DND-41 (cell line): ENCODE results near the gene CPAMD8.

Experiments
- ATAC-seq: fragments of 200-7000 bp; cut with Tn5 transposase; 3 replicates; pipeline ENCODE4 v1.9.1; 2021; ENCODE audit warnings: low read depth; ENCODE audit not compliant: insufficient read depth
- DNase-seq: peaks from one replicate; pipeline ENCODE4 v3.0.0-alpha.2; 2020
- H2AFZ ChIP-seq: 2 replicates; pipeline ENCODE4 v1.6.0; 2012; ENCODE audit warnings: low read depth, low read length
- H3K27ac ChIP-seq: 2 replicates; pipeline ENCODE4 v1.5.1; 2012; ENCODE audit warnings: low read length, inconsistent platforms
- H3K27me3 ChIP-seq: fragments of 200-600 bp; sonication (generic); 2 replicates; pipeline ENCODE4 v1.6.0; 2012; ENCODE audit warnings: low read length, mild to moderate bottlenecking, inconsistent platforms; ENCODE audit not compliant: insufficient read depth, poor library complexity
- H3K36me3 ChIP-seq: 2 replicates; pipeline ENCODE4 v1.5.1; 2012; ENCODE audit warnings: low read length, inconsistent platforms; ENCODE audit not compliant: insufficient read depth
- H3K4me1 ChIP-seq: 2 replicates; pipeline ENCODE4 v1.5.1; 2012; ENCODE audit warnings: mild to moderate bottlenecking, low read length; ENCODE audit not compliant: insufficient read depth
- H3K4me2 ChIP-seq: 2 replicates; pipeline ENCODE4 v1.6.0; 2012; ENCODE audit warnings: mild to moderate bottlenecking, moderate library complexity, low read length, inconsistent platforms; ENCODE audit not compliant: insufficient read depth
- H3K4me3 ChIP-seq, 2 experiments: fragments of 200-600 bp in 1 of 2; shearing (Covaris generic) in 1 of 2; 2 replicates each; pipeline ENCODE4 v1.5.1; 2012 to 2016; ENCODE audit warnings: inconsistent platforms in 2 of 2, low read length in 2 of 2, mild to moderate bottlenecking in 2 of 2, low read depth in 1 of 2, moderate library complexity in 1 of 2
- H3K79me2 ChIP-seq: 2 replicates; pipeline ENCODE4 v1.6.0; 2012; ENCODE audit warnings: low read length, inconsistent platforms; ENCODE audit not compliant: insufficient read depth
- H3K9ac ChIP-seq: 2 replicates; pipeline ENCODE4 v1.6.0; 2012; ENCODE audit warnings: low read depth, mild to moderate bottlenecking, inconsistent platforms, low read length, moderate library complexity
- H3K9me3 ChIP-seq: 2 replicates; pipeline ENCODE4 v1.5.1; 2012; ENCODE audit warnings: low read length, moderate library complexity, mild to moderate bottlenecking, inconsistent platforms; ENCODE audit not compliant: insufficient read depth, severe bottlenecking
- H4K20me1 ChIP-seq: 2 replicates; pipeline ENCODE4 v1.6.0; 2012; ENCODE audit warnings: low read length; ENCODE audit not compliant: insufficient read depth
- EZH2 ChIP-seq: IDR thresholded peaks from 3 replicates; pipeline ENCODE4 v1.6.1; 2012; ENCODE audit warnings: borderline replicate concordance, low read depth, mild to moderate bottlenecking, moderate library complexity, low read length, inconsistent platforms; ENCODE audit not compliant: severe bottlenecking
- TF ChIP-seq, protein P1 (sequence below): IDR thresholded peaks from 2 replicates; pipeline ENCODE4 v1.5.1; 2012; ENCODE audit warnings: borderline replicate concordance, low read length, moderate library complexity, mild to moderate bottlenecking; ENCODE audit not compliant: poor library complexity, severe bottlenecking; ENCODE audit errors: extremely low read depth

The CPAMD8 gene

DNA sequence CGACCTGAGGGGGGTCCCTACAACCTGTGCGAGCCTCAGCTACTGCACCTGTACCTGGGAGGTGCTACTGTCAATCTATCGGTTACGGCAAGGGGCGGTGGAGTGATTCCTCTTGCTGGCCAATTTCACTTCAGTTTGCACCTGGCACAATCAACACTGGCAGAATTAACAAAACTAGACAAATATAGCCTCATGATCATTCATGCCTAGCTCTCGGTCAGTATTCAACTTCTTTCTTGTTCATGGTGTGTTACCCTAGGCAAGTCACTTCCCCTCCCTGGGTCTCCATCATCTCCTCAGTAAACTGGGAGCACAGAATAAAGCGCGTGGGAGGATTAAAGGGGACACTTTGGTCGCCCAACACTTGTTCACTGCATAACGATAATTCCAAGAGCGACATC is 48.0 kb upstream of the CPAMD8 start:
- Histone ChIP-seq H3K27me3 (no peaks in the 10 kb centered on the region), H3K9ac (peak overlapping the region; percentile 78), H3K4me2 (peak overlapping the region; percentile 94), H3K4me3 (peak overlapping the region; percentile 48 to 73), H3K4me1 (peaks cover 48% of the 10 kb centered on the region), H3K27ac (peak overlapping the region; percentile 93), H2AFZ (peak overlapping the region; percentile 83), H4K20me1 (peaks cover 72% of the 10 kb centered on the region), H3K9me3 (no peaks in the 10 kb centered on the region), H3K36me3 (peaks cover 42% of the 10 kb centered on the region), H3K79me2 (peaks cover 96% of the 10 kb centered on the region)
- TF ChIP-seq, protein P1, sequence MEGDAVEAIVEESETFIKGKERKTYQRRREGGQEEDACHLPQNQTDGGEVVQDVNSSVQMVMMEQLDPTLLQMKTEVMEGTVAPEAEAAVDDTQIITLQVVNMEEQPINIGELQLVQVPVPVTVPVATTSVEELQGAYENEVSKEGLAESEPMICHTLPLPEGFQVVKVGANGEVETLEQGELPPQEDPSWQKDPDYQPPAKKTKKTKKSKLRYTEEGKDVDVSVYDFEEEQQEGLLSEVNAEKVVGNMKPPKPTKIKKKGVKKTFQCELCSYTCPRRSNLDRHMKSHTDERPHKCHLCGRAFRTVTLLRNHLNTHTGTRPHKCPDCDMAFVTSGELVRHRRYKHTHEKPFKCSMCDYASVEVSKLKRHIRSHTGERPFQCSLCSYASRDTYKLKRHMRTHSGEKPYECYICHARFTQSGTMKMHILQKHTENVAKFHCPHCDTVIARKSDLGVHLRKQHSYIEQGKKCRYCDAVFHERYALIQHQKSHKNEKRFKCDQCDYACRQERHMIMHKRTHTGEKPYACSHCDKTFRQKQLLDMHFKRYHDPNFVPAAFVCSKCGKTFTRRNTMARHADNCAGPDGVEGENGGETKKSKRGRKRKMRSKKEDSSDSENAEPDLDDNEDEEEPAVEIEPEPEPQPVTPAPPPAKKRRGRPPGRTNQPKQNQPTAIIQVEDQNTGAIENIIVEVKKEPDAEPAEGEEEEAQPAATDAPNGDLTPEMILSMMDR: no peak
- no peak for TF ChIP-seq EZH2
- ATAC-seq (no peak), DNase-seq (no peak)

DNA sequence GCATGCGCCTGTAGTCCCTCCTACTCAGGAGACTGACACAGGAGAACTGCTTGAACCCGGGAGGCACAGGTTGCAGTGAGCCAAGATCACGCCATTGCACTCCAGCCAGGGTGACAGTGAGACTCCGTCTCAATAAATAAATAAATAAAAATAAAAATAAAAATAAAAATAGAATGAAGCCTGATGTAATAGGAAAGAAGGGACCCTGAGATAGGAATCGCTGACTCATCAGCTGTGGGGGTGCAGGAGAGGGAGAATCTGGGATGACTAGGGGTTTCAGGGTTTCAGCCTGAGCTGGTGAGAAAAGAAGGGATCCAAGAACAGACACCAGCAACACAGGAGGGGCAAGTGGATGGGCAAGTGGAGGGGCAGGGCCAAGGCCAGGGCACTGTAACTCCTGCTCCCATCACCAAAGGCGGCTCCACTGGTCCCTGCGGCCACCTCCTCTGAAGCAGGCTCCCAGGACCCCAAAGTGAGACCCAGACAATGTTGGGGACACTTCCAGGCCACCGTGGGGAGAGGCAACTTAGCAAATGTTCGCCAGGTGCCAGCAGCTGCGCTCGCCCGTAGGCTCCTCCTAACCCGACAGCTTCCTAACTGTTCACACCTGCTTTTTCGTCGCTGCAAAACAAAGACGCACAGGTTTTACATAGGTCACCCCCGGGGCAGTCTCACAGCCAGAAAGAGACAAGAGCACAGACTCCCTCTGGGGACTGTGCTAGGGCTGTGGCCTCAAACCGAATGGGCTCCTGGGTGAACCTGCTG is 47.4 kb upstream of the CPAMD8 start:
- H3K79me2 ChIP-seq: peaks cover 96% of the 10 kb centered on the region

DNA sequence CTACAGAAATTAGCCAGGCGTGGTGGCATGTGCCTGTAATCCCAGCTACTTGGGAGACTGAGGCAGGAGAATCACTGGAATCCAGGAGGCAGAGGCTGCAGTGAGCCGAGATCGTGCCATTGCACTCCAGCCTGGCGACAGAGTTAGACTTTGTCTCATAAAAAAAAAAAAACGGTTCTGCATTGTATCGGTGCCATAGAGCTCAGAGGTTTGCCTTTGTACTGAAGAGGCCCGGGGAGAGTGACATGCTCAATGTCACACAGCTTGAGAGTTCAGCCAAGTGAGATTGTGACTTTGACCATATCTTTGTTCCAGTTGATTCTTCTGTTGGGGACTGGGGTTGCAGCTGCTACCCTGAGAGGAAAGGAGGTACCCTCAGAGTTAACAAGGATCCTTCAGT is 44.3 kb upstream of the CPAMD8 start:
- peaks cover 72% of the 10 kb centered on the region for H3K36me3 ChIP-seq

More for the DNA sequence above, 47.4 kb upstream of the CPAMD8 start:
- peak overlapping the region; percentile 78 for H3K9ac ChIP-seq
- H4K20me1 ChIP-seq: peaks cover 71% of the 10 kb centered on the region
- H3K4me3 ChIP-seq: peak overlapping the region; percentile 48 to 73; a peak in 3 of 4 replicates
- no peak for TF ChIP-seq EZH2
- TF ChIP-seq, protein P1: no peak
- ATAC-seq (no peak), DNase-seq (peak; percentile 15)
- H3K36me3 ChIP-seq: peaks cover 48% of the 10 kb centered on the region
- H3K27ac ChIP-seq: peak overlapping the region; percentile 93
- no peak overlapping the region for H2AFZ ChIP-seq
- peak overlapping the region; percentile 94 for H3K4me2 ChIP-seq
- no peaks in the 10 kb centered on the region for H3K27me3 ChIP-seq
- H3K4me1 ChIP-seq: peaks cover 47% of the 10 kb centered on the region
- H3K9me3 ChIP-seq: no peaks in the 10 kb centered on the region

More for the DNA sequence above, 44.3 kb upstream of the CPAMD8 start:
- Histone ChIP-seq H3K4me3 (no peak overlapping the region), H3K27me3 (no peaks in the 10 kb centered on the region), H4K20me1 (peaks cover 48% of the 10 kb centered on the region), H3K9me3 (no peaks in the 10 kb centered on the region), H2AFZ (no peak overlapping the region), H3K4me1 (peaks cover 23% of the 10 kb centered on the region), H3K4me2 (no peak overlapping the region; the same call in 1 of the 2 replicates), H3K9ac (no peak overlapping the region), H3K79me2 (peaks cover 82% of the 10 kb centered on the region), H3K27ac (no peak overlapping the region)
- ATAC-seq (no peak), DNase-seq (no peak)
- no peak for TF ChIP-seq EZH2
- TF ChIP-seq, protein P1: no peak
